Caco-2 (cell line): ENCODE results near the gene PRKCQ. TPM values are rescaled to one million over a fixed set of nuclear protein-coding genes. Genes with fewer than 3 reads are reported as not detected.
"Not testable (repeated sequence)": the region's sequence is repeated elsewhere in the genome, so short reads cannot be mapped to it uniquely, and the experiment has no call there.

ENCODE experiments used
- BruUV-seq: library from RNA; stranded (reverse); fragments of 400-500 nt; replicated peaks from 2 replicates; lab custom pipeline; 2021; lab: Mats Ljungman, UMichigan
- CTCF ChIA-PET: fragments of 300-600 bp; sonication (Branson Sonifier 250); formaldehyde crosslinking; loops from one replicate; lab custom pipeline; 2022; ENCODE audit warnings: antibody characterized with exemption; lab: Charles Lee
- POLR2A ChIA-PET: fragments of 300-600 bp; sonication (Branson Sonifier 250); formaldehyde crosslinking; loops from one replicate; lab custom pipeline; 2022; ENCODE audit warnings: antibody characterized with exemption; lab: Charles Lee
- DNase-seq, 2 experiments: peaks; one replicate each; pipeline versions ENCODE4 v3.0.0 to v3.0.0-alpha.2; 2020 to 2022
- H3K27me3 ChIP-seq: replicated peaks from 2 replicates; pipeline ENCODE4 v1.6.0; 2011; ENCODE audit warnings: low read length; ENCODE audit not compliant: control insufficient read depth, insufficient read depth
- H3K36me3 ChIP-seq: 2 replicates; pipeline ENCODE4 v1.5.1; 2011; ENCODE audit warnings: low read length; ENCODE audit not compliant: control insufficient read depth, insufficient read depth
- H3K4me1 ChIP-seq: fragments of 250-450 bp; sonication (Bioruptor Pico); 2 replicates; pipeline ENCODE4 v1.5.1; 2020; ENCODE audit warnings: mild to moderate bottlenecking
- H3K4me3 ChIP-seq: 2 replicates; pipeline ENCODE4 v1.5.1; 2011; ENCODE audit warnings: low read depth, mild to moderate bottlenecking, control low read depth, low read length
- H3K9me3 ChIP-seq: fragments of 250-450 bp; sonication (Bioruptor Pico); 2 replicates; pipeline ENCODE4 v1.5.1; 2020; ENCODE audit warnings: mild to moderate bottlenecking, moderate library complexity
- H3K27ac Mint-ChIP-seq: one replicate; pipeline ENCODE4 v1.8.0; 2022; ENCODE audit warnings: mixed read lengths; ENCODE audit not compliant: unreplicated experiment
- H3K27me3 Mint-ChIP-seq: one replicate; pipeline ENCODE4 v1.8.0; 2022; ENCODE audit warnings: mixed read lengths; ENCODE audit not compliant: insufficient read depth, unreplicated experiment
- H3K36me3 Mint-ChIP-seq: one replicate; pipeline ENCODE4 v1.8.0; 2022; ENCODE audit warnings: mild to moderate bottlenecking, mixed read lengths; ENCODE audit not compliant: insufficient read depth, unreplicated experiment
- H3K4me1 Mint-ChIP-seq: one replicate; pipeline ENCODE4 v1.8.0; 2022; ENCODE audit warnings: low read depth, mixed read lengths; ENCODE audit not compliant: unreplicated experiment
- H3K4me3 Mint-ChIP-seq: one replicate; pipeline ENCODE4 v1.8.0; 2022; ENCODE audit warnings: mild to moderate bottlenecking, moderate library complexity, mixed read lengths; ENCODE audit not compliant: unreplicated experiment
- H3K9me3 Mint-ChIP-seq: one replicate; pipeline ENCODE4 v1.8.0; 2022; ENCODE audit warnings: mixed read lengths; ENCODE audit not compliant: unreplicated experiment
- CTCF ChIP-seq, 2 experiments: fragments of 200-600 bp in 1 of 2; IDR thresholded peaks; 1 replicate in 1 of 2; 2 replicates in 1 of 2; pipeline versions ENCODE4 v1.5.1 to v1.8.0; 2011 to 2022; ENCODE audit warnings: antibody characterized with exemption in 1 of 2, control low read depth in 1 of 2, inconsistent platforms in 1 of 2, low read depth in 1 of 2, low read length in 1 of 2, mild to moderate bottlenecking in 1 of 2, moderate library complexity in 1 of 2; ENCODE audit not compliant: insufficient read depth in 1 of 2, severe bottlenecking in 1 of 2, unreplicated experiment in 1 of 2
- intact Hi-C: fragments of 100-400 bp; cut with micrococcal nuclease; formaldehyde crosslinking; loops from one replicate; pipeline ENCODE4 v1.10.0; 2022; ENCODE audit not compliant: unreplicated experiment
- total RNA-seq: library from RNA; stranded (reverse); gene quantifications from 2 replicates; pipeline ENCODE4 v1.2.3, GENCODE V29; 2022

Gene PRKCQ
- total RNA-seq, 1 experiment from 2014 or later = 2.4 TPM

GRCh38 chr10:6583447-6583846 lies 3.4 kb upstream of the PRKCQ start:
- no TSS peak for BruUV-seq
- Mint-ChIP-seq H3K27ac (no peak overlapping the region), H3K36me3 (peaks cover 5% of the 10 kb centered on the region), H3K4me1 (peaks cover 5% of the 10 kb centered on the region), H3K27me3 (peaks cover 5% of the 10 kb centered on the region), H3K9me3 (no peaks in the 10 kb centered on the region), H3K4me3 (no peak overlapping the region)
- no peak for TF ChIP-seq CTCF (IDR thresholded peaks at IDR 0.05; ENCODE audit: insufficient read depth in 1 of 2, low read depth in 1 of 2, low read length in 1 of 2, severe bottlenecking in 1 of 2, unreplicated experiment in 1 of 2)
- Histone ChIP-seq H3K27me3 (0 out of 2 replicates have a peak, but pooled peaks cover 1% of the 10 kb centered on the region), H3K9me3 (no peaks in the 10 kb centered on the region), H3K4me3 (no peak overlapping the region), H3K4me1 (0 out of 2 replicates have a peak, but pooled peaks cover 3% of the 10 kb centered on the region), H3K36me3 (no peaks in the 10 kb centered on the region)
- ChIA-PET POLR2A (no interaction called here), CTCF (no interaction called here)
- no peak for DNase-seq
- intact Hi-C loops = no loop called here

DNA sequence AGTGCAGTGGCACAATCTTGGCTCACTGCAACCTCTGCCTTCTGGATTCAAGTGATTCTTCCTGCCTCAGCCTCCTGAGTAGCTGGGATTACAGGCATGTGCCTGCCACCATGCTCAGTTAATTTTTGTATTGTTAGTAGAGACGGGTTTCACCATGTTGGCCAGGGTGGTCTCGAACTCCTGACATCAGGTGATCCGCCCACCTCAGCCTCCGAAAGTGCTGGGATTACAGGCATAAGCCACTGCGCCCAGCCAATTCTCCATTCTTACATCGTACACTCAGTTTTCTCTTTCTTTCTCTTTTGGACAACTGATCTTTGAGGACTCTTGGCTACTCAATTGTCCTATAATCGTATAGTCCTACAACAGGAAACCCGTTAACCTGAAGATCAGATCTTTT lies 2.8 kb upstream of the PRKCQ start:
- H3K27me3 ChIP-seq, H3K4me1 ChIP-seq, intact Hi-C loops, H3K4me3 Mint-ChIP-seq, BruUV-seq, H3K36me3 ChIP-seq, H3K4me1 Mint-ChIP-seq, H3K27me3 Mint-ChIP-seq, H3K36me3 Mint-ChIP-seq, POLR2A ChIA-PET, DNase-seq, H3K4me3 ChIP-seq, H3K9me3 Mint-ChIP-seq, H3K9me3 ChIP-seq, CTCF ChIA-PET, H3K27ac Mint-ChIP-seq: not testable (repeated sequence)

DNA sequence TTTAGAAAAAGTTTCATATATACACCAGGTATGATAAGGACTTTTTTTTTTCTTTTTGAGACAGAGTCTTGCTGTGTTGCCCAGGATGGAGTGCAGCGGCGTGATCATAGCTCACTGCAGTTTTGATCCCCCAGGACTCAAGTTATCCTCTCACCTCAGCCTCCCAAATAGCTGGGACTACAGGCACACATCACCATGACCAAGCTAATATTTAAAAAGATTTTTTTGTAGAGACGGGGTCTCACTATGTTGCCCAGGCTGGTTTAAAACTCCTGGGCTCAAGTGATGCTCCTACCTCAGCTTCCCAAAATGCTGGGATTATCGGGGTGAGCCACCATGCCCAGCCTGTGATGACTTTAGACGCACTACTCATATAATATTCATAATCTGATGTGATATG lies 2.2 kb upstream of the PRKCQ start:
- 0 out of 2 replicates have a peak, but pooled peaks cover 1% of the 10 kb centered on the region for H3K27me3 ChIP-seq
- no peaks in the 10 kb centered on the region for H3K9me3 ChIP-seq
- 0 out of 2 replicates have a peak, but pooled peaks cover 3% of the 10 kb centered on the region for H3K4me1 ChIP-seq
- TF ChIP-seq CTCF (IDR thresholded peaks at IDR 0.05; ENCODE audit: insufficient read depth in 1 of 2, low read depth in 1 of 2, low read length in 1 of 2, severe bottlenecking in 1 of 2, unreplicated experiment in 1 of 2) = no peak
- no peak overlapping the region for H3K27ac Mint-ChIP-seq
- H3K27me3 Mint-ChIP-seq = peaks cover 11% of the 10 kb centered on the region
- ChIA-PET CTCF (interaction anchor here (1.1 kb wide), 1 partner anchor 65 kb away, joined by 3 read pairs; no protein-coding TSS in a partner anchor), POLR2A (no interaction called here)
- peak overlapping the region; percentile 93 for H3K4me3 Mint-ChIP-seq
- no peaks in the 10 kb centered on the region for H3K9me3 Mint-ChIP-seq
- H3K36me3 Mint-ChIP-seq = peaks cover 5% of the 10 kb centered on the region
- no TSS peak for BruUV-seq
- peaks cover 5% of the 10 kb centered on the region for H3K4me1 Mint-ChIP-seq
- intact Hi-C loops = no loop called here
- H3K4me3 ChIP-seq = no peak overlapping the region
- no peak for DNase-seq
- H3K36me3 ChIP-seq = no peaks in the 10 kb centered on the region
